HepG2 (cell line): ENCODE results near the gene DERL2. TPM values are rescaled to one million over a fixed set of nuclear protein-coding genes. Genes with fewer than 3 reads are reported as not detected.

Source experiments
- AGO1 ChIP-seq: fragments of 200-400 bp; formaldehyde crosslinking; IDR thresholded peaks from 2 replicates; pipeline ENCODE4 v1.6.1; 2017; ENCODE audit warnings: mild to moderate bottlenecking, low read depth, low read length, moderate library complexity; ENCODE audit not compliant: poor library complexity, severe bottlenecking
- BCL3 ChIP-seq: sonication (generic); formaldehyde crosslinking; IDR thresholded peaks from 2 replicates; pipeline ENCODE4 v1.5.1; 2020; ENCODE audit warnings: mild to moderate bottlenecking, missing genetic modification reagents, moderate library complexity
- EED ChIP-seq: sonication (generic); formaldehyde crosslinking; IDR thresholded peaks from 2 replicates; pipeline ENCODE4 v1.5.0; 2020; ENCODE audit warnings: mild to moderate bottlenecking, missing genetic modification reagents
- ETV6 ChIP-seq: sonication (generic); formaldehyde crosslinking; conservative IDR thresholded peaks from 2 replicates; pipeline ENCODE4 v1.4.0; 2020; ENCODE audit warnings: missing genetic modification reagents
- FOXJ3 ChIP-seq: sonication (generic); formaldehyde crosslinking; IDR thresholded peaks from 2 replicates; pipeline ENCODE4 v1.4.0; 2020; ENCODE audit warnings: missing genetic modification reagents, mild to moderate bottlenecking, borderline replicate concordance
- GFI1 ChIP-seq: sonication (generic); formaldehyde crosslinking; IDR thresholded peaks from 2 replicates; pipeline ENCODE4 v1.5.0; 2020; ENCODE audit warnings: missing genetic modification reagents, mild to moderate bottlenecking, borderline replicate concordance
- HNRNPL ChIP-seq: fragments of 200-400 bp; formaldehyde crosslinking; IDR thresholded peaks from 2 replicates; pipeline ENCODE4 v1.6.1; 2017; ENCODE audit warnings: mild to moderate bottlenecking, low read depth, low read length
- HOMEZ ChIP-seq: IDR thresholded peaks from 2 replicates; pipeline ENCODE4 v1.6.1; 2016; ENCODE audit warnings: low read depth
- HOXA5 ChIP-seq: sonication (generic); formaldehyde crosslinking; IDR thresholded peaks from 2 replicates; pipeline ENCODE4 v1.4.0; 2020; ENCODE audit warnings: missing genetic modification reagents
- KAT7 ChIP-seq: IDR thresholded peaks from 2 replicates; pipeline ENCODE4 v1.6.1; 2018; ENCODE audit warnings: borderline replicate concordance, missing compliant biosample characterization
- KDM1A ChIP-seq: IDR thresholded peaks from 2 replicates; pipeline ENCODE4 v1.6.1; 2016; ENCODE audit warnings: missing compliant biosample characterization
- RCOR2 ChIP-seq: IDR thresholded peaks from 2 replicates; pipeline ENCODE4 v1.6.1; 2016; ENCODE audit warnings: missing biosample characterization, missing genetic modification reagents
- SRSF4 ChIP-seq: fragments of 200-400 bp; formaldehyde crosslinking; IDR thresholded peaks from one replicate; pipeline ENCODE4 v1.6.1; 2018; ENCODE audit warnings: mild to moderate bottlenecking, low read depth, low read length, moderate library complexity; ENCODE audit not compliant: poor library complexity, severe bottlenecking
- STAT6 ChIP-seq: sonication (generic); formaldehyde crosslinking; IDR thresholded peaks from 2 replicates; pipeline ENCODE4 v1.4.0; 2020; ENCODE audit warnings: missing genetic modification reagents, mild to moderate bottlenecking, borderline replicate concordance
- TCF7 ChIP-seq: sonication (generic); IDR thresholded peaks from 2 replicates; pipeline ENCODE4 v1.6.1; 2016; ENCODE audit warnings: antibody characterized with exemption, low read depth
- ZBTB33 ChIP-seq: sonication (generic); formaldehyde crosslinking; IDR thresholded peaks from 2 replicates; pipeline ENCODE4 v1.4.0; 2020; ENCODE audit warnings: missing genetic modification reagents
- ZNF138 ChIP-seq: sonication (generic); formaldehyde crosslinking; IDR thresholded peaks from 2 replicates; pipeline ENCODE4 v1.5.0; 2020; ENCODE audit warnings: mild to moderate bottlenecking, low read depth, missing genetic modification reagents
- ZNF230 ChIP-seq: sonication (generic); formaldehyde crosslinking; IDR thresholded peaks from 2 replicates; pipeline ENCODE4 v1.4.0; 2020; ENCODE audit warnings: mild to moderate bottlenecking, missing genetic modification reagents
- ZNF251 ChIP-seq: sonication (generic); formaldehyde crosslinking; IDR thresholded peaks from 2 replicates; pipeline ENCODE4 v1.9.0; 2021; ENCODE audit warnings: mild to moderate bottlenecking, missing genetic modification reagents
- ZNF567 ChIP-seq: sonication (generic); formaldehyde crosslinking; IDR thresholded peaks from 2 replicates; pipeline ENCODE4 v1.8.1; 2023; ENCODE audit warnings: mild to moderate bottlenecking, missing genetic modification reagents, borderline replicate concordance
- ZNF614 ChIP-seq: IDR thresholded peaks from 2 replicates; pipeline ENCODE4 v1.6.1; 2018; ENCODE audit warnings: missing biosample characterization, missing genetic modification reagents, inconsistent platforms, borderline replicate concordance
- ZNF775 ChIP-seq: sonication (generic); formaldehyde crosslinking; IDR thresholded peaks from 2 replicates; pipeline ENCODE4 v1.4.0; 2020; ENCODE audit warnings: missing genetic modification reagents, mild to moderate bottlenecking, moderate library complexity, borderline replicate concordance
- polyA plus RNA-seq, 8 experiments: library from polyadenylated mRNA; depleted of rRNA in 3 of 8; stranded (reverse) in 7 of 8; unstranded in 1 of 8; fragments of >200 nt; fragmentation: Illumina TruSeq in 4 of 8; extraction: Trizol in 4 of 8; gene quantifications; 2 replicates each; pipeline versions ENCODE4 v1.2.1 to v1.2.3, GENCODE V29; 2011 to 2016; ENCODE audit warnings: low read depth in 4 of 8, missing spikeins in 1 of 8, mixed read lengths in 1 of 8; ENCODE audit not compliant: insufficient read depth in 1 of 8
- total RNA-seq, 5 experiments: library from RNA; depleted of rRNA; stranded (reverse); fragments of >200 nt; fragmentation: Illumina TruSeq; extraction: Trizol; gene quantifications; 2 replicates each; pipeline ENCODE4 v1.2.3, GENCODE V29; 2016; ENCODE audit warnings: low read depth in 1 of 5

Gene DERL2
- total and polyA plus RNA-seq, 2 of the 13 experiments (the other 11 are each of a cell fraction or from before 2014, with no cell fraction given): 59.3 to 65.2 TPM

GRCh38 chr17:5438716-5439445 lies 47.1 kb downstream of the DERL2 start, which contains the start of gene C1QBP (continued):
- peak; percentile 51; the same call in 1 of the 2 replicates for TF ChIP-seq ZBTB33 (CRISPR knock-in tag)
- TF ChIP-seq KAT7: peak; percentile 89; the same call in 1 of the 2 replicates
- peak; percentile 75; the same call in 1 of the 2 replicates for TF ChIP-seq GFI1 (CRISPR knock-in tag)
- TF ChIP-seq ZNF567 (CRISPR knock-in tag): peak; percentile 81; the same call in 1 of the 2 replicates
- TF ChIP-seq ETV6 (CRISPR knock-in tag): peak; percentile 57
- no peak for TF ChIP-seq SRSF4
- TF ChIP-seq ZNF251 (CRISPR knock-in tag): no peak
- TF ChIP-seq ZNF138 (CRISPR knock-in tag): peak; percentile 74; the same call in 1 of the 2 replicates
- TF ChIP-seq STAT6: peak; percentile 42; the same call in 1 of the 2 replicates
- TF ChIP-seq ZNF614 (CRISPR knock-in tag): no peak
- 0 out of 2 replicates have a peak, but pooled peaks have one; percentile 56 for TF ChIP-seq ZNF230 (CRISPR knock-in tag)
- TF ChIP-seq BCL3: peak; percentile 92; the same call in 1 of the 2 replicates
- no peak for TF ChIP-seq ZNF775 (CRISPR knock-in tag)
- TF ChIP-seq HNRNPL: no peak
- TF ChIP-seq AGO1: peak; percentile 67
- no peak for TF ChIP-seq RCOR2 (CRISPR knock-in tag)
- peak; percentile 89; the same call in 1 of the 2 replicates for TF ChIP-seq HOXA5 (CRISPR knock-in tag)
- TF ChIP-seq TCF7: no peak
- peak; percentile 65; the same call in 1 of the 2 replicates for TF ChIP-seq EED
- TF ChIP-seq HOMEZ (CRISPR knock-in tag): 0 out of 2 replicates have a peak, but pooled peaks have one; percentile 42
- TF ChIP-seq FOXJ3 (CRISPR knock-in tag): no peak
- no peak for TF ChIP-seq KDM1A (CRISPR knock-in tag)
